GM12891 (cell line): ENCODE measurements around the gene MBTD1.

ENCODE experiments used
- DNase-seq: peaks from one replicate; pipeline ENCODE4 v3.0.0; 2011; ENCODE audit warnings: low spot score; ENCODE audit not compliant: insufficient read length
- FAIRE-seq: peaks from 2 replicates; lab custom pipeline; 2011; peaks lifted over from hg19 to GRCh38; lab: Jason Lieb, UNC
- PAX5 ChIP-seq: IDR thresholded peaks from 2 replicates; pipeline ENCODE4 v1.6.1; 2011; ENCODE audit warnings: low read length, moderate library complexity, mild to moderate bottlenecking; ENCODE audit not compliant: insufficient read depth, severe bottlenecking
- POLR2A ChIP-seq: IDR thresholded peaks from 2 replicates; pipeline ENCODE4 v1.6.1; 2011; ENCODE audit warnings: low read depth, low read length, control low read depth
- POLR2AphosphoS5 ChIP-seq: IDR thresholded peaks from 2 replicates; pipeline ENCODE4 v1.6.1; 2011; ENCODE audit warnings: low read depth, low read length, control low read depth
- POU2F2 ChIP-seq: IDR thresholded peaks from 2 replicates; pipeline ENCODE4 v1.6.1; 2011; ENCODE audit warnings: low read depth, mild to moderate bottlenecking, control low read depth, low read length, moderate library complexity
- SPI1 ChIP-seq: IDR thresholded peaks from 2 replicates; pipeline ENCODE4 v1.6.1; 2011; ENCODE audit warnings: low read depth, low read length, control low read depth
- TAF1 ChIP-seq: IDR thresholded peaks from 2 replicates; pipeline ENCODE4 v1.6.1; 2011; ENCODE audit warnings: low read depth, low read length, control low read depth

MBTD1 gene

GRCh38 chr17:51255673-51256072 lies 4.2 kb downstream of the MBTD1 start:
- no peak for TF ChIP-seq POLR2A
- DNase-seq (no peak), FAIRE-seq (no peak)

DNA sequence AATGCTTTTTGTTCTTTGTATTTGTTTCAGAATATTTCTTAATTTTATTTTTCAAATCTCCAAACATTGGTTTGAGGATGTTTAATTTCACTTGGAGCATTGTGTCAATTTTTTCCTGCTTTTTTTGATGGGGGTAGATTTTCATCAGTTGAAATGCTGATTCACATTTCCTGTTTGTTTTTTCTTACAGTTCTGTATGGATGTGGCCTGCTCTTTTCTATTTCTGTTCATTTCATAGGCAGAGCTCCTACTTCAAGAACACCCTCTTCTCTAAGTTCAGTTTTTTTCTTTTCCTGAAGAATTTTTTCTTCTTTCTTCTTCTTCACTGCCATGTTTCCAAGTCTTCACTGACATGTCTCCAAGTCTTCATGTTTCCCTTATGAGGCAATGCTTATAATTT lies 8.8 kb downstream of the MBTD1 start:
- DNase-seq, result no peak
- TF ChIP-seq PAX5, result no peak
- no peak for FAIRE-seq

DNA sequence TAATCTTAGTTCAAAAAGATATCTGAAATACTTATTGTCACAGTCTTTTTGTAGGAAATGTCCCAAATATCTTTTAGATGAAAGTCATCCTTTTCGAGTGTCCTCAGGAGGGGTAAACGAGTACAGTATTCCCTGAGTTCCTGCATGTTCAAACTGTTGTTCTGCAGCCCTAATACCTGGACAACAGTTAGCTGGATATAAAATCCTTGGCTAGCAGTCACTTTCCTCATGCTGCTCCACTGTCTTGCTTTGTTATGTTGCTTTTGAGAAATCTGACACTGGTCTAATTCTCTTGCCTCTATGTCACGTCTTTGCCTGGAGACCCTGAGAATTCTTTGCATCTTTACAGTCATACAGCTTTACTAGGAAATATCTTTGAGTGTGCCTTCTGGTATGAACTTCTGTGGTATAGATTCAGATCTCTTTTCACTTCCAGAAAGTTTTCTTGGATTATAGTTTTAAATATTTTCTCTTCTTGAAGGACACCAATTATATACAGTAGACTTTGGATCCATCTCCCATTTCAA lies 9.5 kb downstream of the MBTD1 start:
- DNase-seq (no peak), FAIRE-seq (no peak)
- TF ChIP-seq PAX5 (no peak), TAF1 (no peak), POU2F2 (no peak), SPI1 (no peak)

DNA sequence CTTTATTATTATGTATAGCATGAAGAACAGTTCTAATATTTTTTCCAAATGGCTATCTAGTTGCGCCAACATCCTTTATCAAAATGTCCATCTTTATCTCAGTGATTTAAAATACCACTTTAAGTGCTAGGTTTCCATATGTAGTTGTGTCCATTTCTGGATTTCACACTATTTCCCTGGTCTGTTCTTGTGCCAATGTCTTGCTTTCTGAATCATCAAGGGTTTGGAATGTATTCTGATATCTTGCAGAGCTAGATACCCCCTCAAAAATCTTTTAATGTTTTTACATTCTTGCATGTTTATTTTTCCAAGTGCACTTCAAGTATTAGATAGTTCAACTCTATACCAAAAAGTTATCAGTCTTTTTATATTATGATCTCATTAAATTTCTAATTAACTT lies 14.3 kb downstream of the MBTD1 start:
- FAIRE-seq (no peak), DNase-seq (no peak)
- TF ChIP-seq POLR2A, result no peak
- no peak for TF ChIP-seq POU2F2
- TF ChIP-seq SPI1, result no peak
- no peak for TF ChIP-seq PAX5
- no peak for TF ChIP-seq TAF1
- TF ChIP-seq POLR2AphosphoS5, result no peak

DNA sequence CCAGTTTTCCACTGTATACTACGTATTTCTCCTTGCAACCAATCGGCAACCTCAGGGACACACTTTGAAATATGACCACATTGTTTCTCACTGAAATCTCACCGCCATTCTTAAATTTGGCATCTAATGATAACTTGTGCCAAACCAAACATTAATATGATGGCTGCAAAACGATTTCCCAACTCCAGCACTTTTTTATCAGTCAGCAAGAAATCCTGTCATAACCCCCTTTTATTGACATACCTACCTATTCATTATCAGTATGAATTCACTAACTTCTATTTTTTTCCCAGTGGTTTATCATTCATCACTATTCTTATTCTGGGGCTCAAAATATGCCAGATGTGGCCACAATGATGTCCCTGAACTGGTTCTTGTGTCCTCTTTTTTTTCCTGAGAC lies 15.8 kb downstream of the MBTD1 start:
- FAIRE-seq (no peak), DNase-seq (no peak)
- TF ChIP-seq POLR2AphosphoS5 (no peak), POLR2A (no peak), PAX5 (no peak), POU2F2 (no peak), TAF1 (no peak), SPI1 (no peak)

DNA sequence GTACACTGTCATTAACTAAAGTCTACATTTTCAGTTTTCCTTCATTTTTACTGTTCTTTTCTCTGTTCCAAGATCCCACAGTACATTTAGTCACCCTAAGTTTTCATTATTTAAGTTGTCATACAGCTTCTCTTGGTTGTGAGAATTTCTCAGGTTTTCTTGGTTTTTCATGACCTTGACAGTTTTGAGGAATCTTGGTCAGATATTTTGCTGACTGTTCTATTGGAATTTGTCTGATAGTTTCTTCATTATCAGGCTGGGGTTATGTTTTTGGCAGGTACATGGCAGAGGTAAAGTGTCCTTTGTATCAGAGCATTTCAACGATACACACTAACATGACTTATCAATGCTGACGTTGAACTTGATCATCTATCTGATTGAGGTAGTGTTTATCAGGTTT lies 19.6 kb downstream of the MBTD1 start:
- TF ChIP-seq POLR2A (no peak), PAX5 (no peak), POU2F2 (no peak), TAF1 (no peak), POLR2AphosphoS5 (no peak), SPI1 (no peak)
- FAIRE-seq, result no peak
- no peak for DNase-seq

DNA sequence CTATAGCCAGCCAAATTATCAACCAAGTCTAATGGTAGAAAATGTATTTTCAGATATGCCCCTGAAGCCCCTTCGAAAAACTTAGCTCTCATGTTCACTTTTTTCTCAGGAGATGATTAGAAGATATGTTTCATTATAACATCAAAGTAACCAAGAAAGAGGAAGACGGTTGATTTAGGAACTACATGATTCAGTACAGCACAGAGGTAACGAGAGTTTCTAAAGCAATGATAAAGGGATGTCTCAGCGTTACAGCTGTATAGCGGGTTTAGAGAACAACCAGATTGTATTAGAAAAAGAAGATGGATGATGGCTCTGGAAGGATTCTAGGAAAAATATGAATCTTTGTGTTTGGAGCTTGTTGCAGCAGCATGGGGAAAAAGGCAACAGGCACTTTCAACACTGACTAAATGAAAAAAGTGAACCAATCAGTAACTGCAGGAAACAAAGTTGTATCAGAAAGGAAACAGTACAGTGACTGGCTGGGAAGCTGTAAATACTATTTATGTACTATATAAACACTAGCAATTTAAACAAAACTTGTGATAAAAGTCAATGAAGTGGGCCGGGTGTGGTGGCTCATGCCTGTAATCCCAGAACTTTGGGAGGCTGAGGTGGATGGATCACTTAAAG lies 21.5 kb downstream of the MBTD1 start:
- FAIRE-seq (peak; percentile 23), DNase-seq (no peak)
- no peak for TF ChIP-seq POU2F2
- no peak for TF ChIP-seq TAF1
- peak; percentile 86 for TF ChIP-seq SPI1

- DNase-seq, result no peak
- FAIRE-seq, result no peak
Observed at GRCh38 chr17:51234162-51234561, 25.7 kb downstream of the MBTD1 start.

DNA sequence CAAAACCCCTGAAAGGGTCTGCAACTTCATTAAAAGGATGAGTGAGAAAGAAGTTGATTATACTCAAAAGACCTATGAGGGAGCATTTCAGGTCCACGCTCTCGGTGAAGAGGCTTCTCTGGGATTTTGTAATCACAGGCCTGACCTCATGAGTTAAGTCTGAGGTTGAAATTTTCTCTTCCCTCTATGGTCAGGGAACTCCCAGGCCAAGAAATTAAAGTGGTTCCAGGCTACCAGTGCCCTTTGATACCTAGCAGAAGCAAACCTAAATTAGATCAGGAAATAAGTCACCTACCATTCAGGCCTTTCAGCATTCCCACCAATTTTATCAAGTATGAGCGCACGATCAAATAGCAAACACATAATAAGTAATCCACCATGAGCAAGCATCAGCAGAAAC lies 27.9 kb downstream of the MBTD1 start:
- DNase-seq, result no peak
- FAIRE-seq, result no peak
- TF ChIP-seq POU2F2 (no peak), TAF1 (no peak), PAX5 (no peak), POLR2AphosphoS5 (no peak), POLR2A (no peak), SPI1 (no peak)

More at GRCh38 chr17:51234162-51234561, 25.7 kb downstream of the MBTD1 start:
- TF ChIP-seq SPI1 (no peak), POU2F2 (no peak), PAX5 (no peak), TAF1 (no peak), POLR2AphosphoS5 (no peak), POLR2A (no peak)

DNA sequence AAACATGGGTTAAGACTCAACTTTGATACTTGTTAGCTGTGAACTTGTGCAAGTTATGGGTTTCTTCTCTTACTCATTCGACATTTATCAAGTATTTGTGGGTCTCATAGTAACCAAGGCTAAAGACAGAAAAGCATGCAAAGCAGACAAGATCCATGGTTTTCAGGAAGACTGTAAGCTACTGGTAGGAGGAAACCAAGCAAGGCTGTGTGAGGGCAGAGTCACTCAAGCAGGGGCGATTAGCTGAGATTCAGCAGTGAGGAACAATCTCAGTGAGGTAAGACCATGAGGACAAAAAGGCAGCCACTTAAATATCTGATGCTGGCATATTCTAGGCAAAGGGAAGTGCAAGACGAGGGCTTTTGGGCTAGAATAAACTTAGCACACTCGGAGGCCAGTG lies 29.5 kb downstream of the MBTD1 start:
- DNase-seq, result no peak
- TF ChIP-seq POLR2AphosphoS5, result no peak
- no peak for TF ChIP-seq PAX5
- peak; percentile 33; the same call in 1 of the 2 replicates for TF ChIP-seq SPI1
- no peak for TF ChIP-seq POLR2A
- FAIRE-seq, result peak; percentile 88

DNA sequence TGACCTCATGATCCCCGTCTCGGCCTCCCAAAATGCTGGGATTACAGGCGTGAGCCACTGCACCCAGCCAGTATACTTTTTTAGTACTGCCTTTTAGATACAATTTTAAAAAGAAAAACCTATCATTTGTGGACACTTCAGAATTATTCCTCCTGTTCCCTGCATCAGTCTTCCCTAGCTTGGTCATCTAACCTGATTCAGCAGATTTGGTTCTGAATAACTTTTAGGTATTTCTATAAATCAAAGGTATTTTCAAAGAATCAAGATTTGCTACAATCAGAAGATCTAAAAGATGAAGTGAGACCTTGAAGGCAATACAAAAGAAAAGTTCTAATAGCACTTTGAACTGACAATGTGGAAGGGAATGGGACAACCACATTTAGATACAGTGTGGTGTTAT lies 30.0 kb downstream of the MBTD1 start:
- DNase-seq (no peak), FAIRE-seq (no peak)
- no peak for TF ChIP-seq POU2F2
- no peak for TF ChIP-seq POLR2A
- no peak for TF ChIP-seq SPI1
- TF ChIP-seq PAX5, result no peak
- no peak for TF ChIP-seq TAF1
- no peak for TF ChIP-seq POLR2AphosphoS5
